Dermis lymphatic vessel endothelial cell (primary cell): ENCODE results near the gene PDPK1. TPM values are rescaled to one million over a fixed set of nuclear protein-coding genes. Genes with fewer than 3 reads are reported as not detected.

Experiments used
- total RNA-seq: library from RNA; depleted of rRNA; stranded (reverse); fragments of >200 nt; gene quantifications from 2 replicates; pipeline ENCODE4 v1.2.1, GENCODE V29; 2014

Gene PDPK1
- 14.1 and 14.9 TPM in 2 replicates for total RNA-seq

GRCh38 chr16:2537451-2538379 lies at the start of gene PDPK1:
Gene PDPK1 (plus strand): TSS chr16:2538021. CDS start chr16:2538113, 92 bp downstream.

GRCh38 chr16:2513405-2514332 lies 24.2 kb upstream of the PDPK1 start, which contains the start of gene ATP6V0C:
Gene ATP6V0C (plus strand): TSS chr16:2513952. CDS start chr16:2514104, 152 bp downstream.

GRCh38 chr16:2520097-2520783 lies 17.6 kb upstream of the PDPK1 start, which contains the start of gene AMDHD2:
Gene AMDHD2 (plus strand): TSS chr16:2520371. CDS start chr16:2520459, 88 bp downstream.

GRCh38 chr16:2531371-2531695 lies 6.5 kb upstream of the PDPK1 start, which contains the start of gene CEMP1:
Gene CEMP1 (minus strand): TSS chr16:2531408. CDS start chr16:2531073, 335 bp downstream.

Other genes with a start within 250 kb of the PDPK1 start
- gene ABCA3, start 197.3 kb upstream of the PDPK1 start, total RNA-seq, result 11.4 and 20.8 TPM in 2 replicates
- gene CCNF, start 108.6 kb upstream of the PDPK1 start, total RNA-seq, result 7.0 and 9.1 TPM in 2 replicates
- 1.7 and 2.1 TPM in 2 replicates for gene TEDC2, start 77.9 kb upstream of the PDPK1 start, total RNA-seq
- gene NTN3, start 66.7 kb upstream of the PDPK1 start, total RNA-seq, result 0.09 TPM in 1 of 2 replicates, not detected in the other
- gene TBC1D24, start 62.9 kb upstream of the PDPK1 start, total RNA-seq, result 5.9 and 8.1 TPM in 2 replicates
- gene ATP6V0C, start 24.1 kb upstream of the PDPK1 start, total RNA-seq, result 5.9 and 6.4 TPM in 2 replicates
- gene AMDHD2, start 17.6 kb upstream of the PDPK1 start, total RNA-seq, result 31.8 and 37.8 TPM in 2 replicates
- not detected in 2 replicates for gene CEMP1, start 6.6 kb upstream of the PDPK1 start, total RNA-seq
- 13.3 and 15.0 TPM in 2 replicates for gene KCTD5, start 144.5 kb downstream of the PDPK1 start, total RNA-seq
- gene PRSS27, start 182.2 kb downstream of the PDPK1 start, total RNA-seq, result 0.22 and 0.26 TPM in 2 replicates
- gene SRRM2, start 214.6 kb downstream of the PDPK1 start, total RNA-seq, result 32.2 and 35.8 TPM in 2 replicates
- 231 and 332 TPM in 2 replicates for gene ELOB, start 239.3 kb downstream of the PDPK1 start, total RNA-seq
- gene PRSS33, start 249.5 kb downstream of the PDPK1 start, total RNA-seq, result not detected in 2 replicates